ENCODE measurements around the gene TOR1A.

DNA sequence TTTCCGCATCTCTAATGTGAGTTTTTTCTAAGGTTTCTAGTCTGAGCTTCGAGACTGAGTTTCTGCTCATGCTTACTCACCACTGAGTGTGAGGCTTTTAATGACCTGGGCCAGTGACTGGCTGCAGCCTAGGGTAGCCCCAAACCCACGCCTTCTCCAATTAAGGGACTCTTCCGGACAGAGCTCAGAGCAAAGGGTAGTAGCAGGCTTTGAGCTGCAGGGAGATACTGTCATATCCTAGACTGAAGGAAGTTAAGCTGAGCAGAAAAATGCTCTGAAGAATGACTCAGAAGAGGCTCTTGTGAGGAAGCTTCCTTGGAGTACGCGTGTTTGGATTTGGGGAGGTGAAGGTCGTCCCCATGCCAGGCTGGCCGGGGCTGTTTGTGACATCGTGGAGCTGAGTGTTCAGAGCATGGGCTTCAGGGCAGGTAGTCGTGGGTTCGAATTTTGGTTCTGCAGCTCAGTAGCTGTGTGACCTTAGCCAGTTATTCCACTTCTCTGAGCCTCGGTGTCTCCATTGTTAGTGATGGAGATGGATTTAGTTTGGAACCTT is 14.8 kb upstream of the TOR1A start:
- TF ChIP-seq, protein P1, sequence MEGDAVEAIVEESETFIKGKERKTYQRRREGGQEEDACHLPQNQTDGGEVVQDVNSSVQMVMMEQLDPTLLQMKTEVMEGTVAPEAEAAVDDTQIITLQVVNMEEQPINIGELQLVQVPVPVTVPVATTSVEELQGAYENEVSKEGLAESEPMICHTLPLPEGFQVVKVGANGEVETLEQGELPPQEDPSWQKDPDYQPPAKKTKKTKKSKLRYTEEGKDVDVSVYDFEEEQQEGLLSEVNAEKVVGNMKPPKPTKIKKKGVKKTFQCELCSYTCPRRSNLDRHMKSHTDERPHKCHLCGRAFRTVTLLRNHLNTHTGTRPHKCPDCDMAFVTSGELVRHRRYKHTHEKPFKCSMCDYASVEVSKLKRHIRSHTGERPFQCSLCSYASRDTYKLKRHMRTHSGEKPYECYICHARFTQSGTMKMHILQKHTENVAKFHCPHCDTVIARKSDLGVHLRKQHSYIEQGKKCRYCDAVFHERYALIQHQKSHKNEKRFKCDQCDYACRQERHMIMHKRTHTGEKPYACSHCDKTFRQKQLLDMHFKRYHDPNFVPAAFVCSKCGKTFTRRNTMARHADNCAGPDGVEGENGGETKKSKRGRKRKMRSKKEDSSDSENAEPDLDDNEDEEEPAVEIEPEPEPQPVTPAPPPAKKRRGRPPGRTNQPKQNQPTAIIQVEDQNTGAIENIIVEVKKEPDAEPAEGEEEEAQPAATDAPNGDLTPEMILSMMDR (conservative IDR thresholded peaks at IDR 0.05 in 1 of 2, IDR thresholded peaks at IDR 0.05 in 1 of 2; ENCODE audit: extremely low read depth in 1 of 2, insufficient read depth in 1 of 2, low read depth in 1 of 2, low read length in 2 of 2) = no peak
- no peak for TF ChIP-seq EZH2 (IDR thresholded peaks at IDR 0.05; ENCODE audit: borderline replicate concordance, low read length)

Data from mammary epithelial cell (primary cell).